K562 (cell line): Measurements from ENCODE around the gene SH3BP5. TPM values are rescaled to one million over a fixed set of nuclear protein-coding genes. Genes with fewer than 3 reads are reported as not detected.

Experiments
- ATF7 ChIP-seq: fragments of 450-650 bp; IDR thresholded peaks from 2 replicates; pipeline ENCODE4 v1.7.1; 2014; ENCODE audit warnings: mild to moderate bottlenecking, moderate library complexity
- BCOR ChIP-seq: fragments of 450-650 bp; IDR thresholded peaks from 2 replicates; pipeline ENCODE4 v1.6.1; 2016
- ETV5 ChIP-seq: sonication (generic); formaldehyde crosslinking; IDR thresholded peaks from 2 replicates; pipeline ENCODE4 v1.4.0; 2020; ENCODE audit warnings: low read depth, mild to moderate bottlenecking, missing genetic modification reagents
- FOXK2 ChIP-seq, 2 experiments: fragments of 450-650 bp; IDR thresholded peaks in 1 of 2; conservative IDR thresholded peaks in 1 of 2; 2 replicates each; pipeline ENCODE4 v1.6.1; 2016; ENCODE audit warnings: low read depth in 2 of 2, mild to moderate bottlenecking in 1 of 2
- FOXM1 ChIP-seq, 2 experiments: fragments of 450-650 bp in 1 of 2; sonication (generic) in 1 of 2; formaldehyde crosslinking in 1 of 2; IDR thresholded peaks; 2 replicates each; pipeline versions ENCODE4 v1.6.1 to v1.9.0; 2017 to 2022; ENCODE audit warnings: low read depth in 2 of 2, mild to moderate bottlenecking in 2 of 2, missing genetic modification reagents in 1 of 2, moderate library complexity in 1 of 2
- HDAC6 ChIP-seq: IDR thresholded peaks from 2 replicates; pipeline ENCODE4 v1.6.1; 2012; ENCODE audit warnings: low read depth, mild to moderate bottlenecking, control low read depth, inconsistent platforms, low read length, moderate library complexity
- MAFF ChIP-seq: IDR thresholded peaks from 2 replicates; pipeline ENCODE4 v1.6.1; 2012; ENCODE audit warnings: low read length, improper control_type of control experiment
- MAZ ChIP-seq, 2 experiments: fragments of 450-650 bp in 1 of 2; sonication (generic) in 1 of 2; formaldehyde crosslinking; IDR thresholded peaks in 1 of 2; conservative IDR thresholded peaks in 1 of 2; 2 replicates each; pipeline versions ENCODE4 v1.4.0 to v1.5.0; 2020; ENCODE audit warnings: mild to moderate bottlenecking in 1 of 2, missing genetic modification reagents in 1 of 2
- MTA1 ChIP-seq: fragments of 450-650 bp; IDR thresholded peaks from 2 replicates; pipeline ENCODE4 v1.6.1; 2017; ENCODE audit warnings: borderline replicate concordance
- NEUROD1 ChIP-seq: fragments of 150-350 bp; IDR thresholded peaks from 2 replicates; pipeline ENCODE4 v1.6.1; 2014; ENCODE audit warnings: borderline replicate concordance, low read length, low read depth; ENCODE audit not compliant: partially characterized antibody
- NR1H2 ChIP-seq: sonication (generic); formaldehyde crosslinking; IDR thresholded peaks from 2 replicates; pipeline ENCODE4 v1.4.0; 2020; ENCODE audit warnings: mild to moderate bottlenecking, missing genetic modification reagents
- NR2C2 ChIP-seq, 2 experiments: fragments of 200-800 bp in 1 of 2; sonication (Bioruptor generic) in 1 of 2; sonication (generic) in 1 of 2; formaldehyde crosslinking in 1 of 2; IDR thresholded peaks; 2 replicates each; pipeline versions ENCODE4 v1.6.1 to v1.8.0; 2016 to 2022; ENCODE audit warnings: mild to moderate bottlenecking in 1 of 2, missing compliant biosample characterization in 1 of 2, missing genetic modification characterization in 1 of 2, missing genetic modification reagents in 1 of 2
- SP2 ChIP-seq: IDR thresholded peaks from 2 replicates; pipeline ENCODE4 v1.6.1; 2011; ENCODE audit warnings: mild to moderate bottlenecking, low read depth, low read length, moderate library complexity; ENCODE audit not compliant: poor library complexity, severe bottlenecking; ENCODE audit errors: extremely low read depth
- STAT5A ChIP-seq: IDR thresholded peaks from 2 replicates; pipeline ENCODE4 v1.6.1; 2012; ENCODE audit warnings: low read length, inconsistent platforms, borderline replicate concordance
- TAF9B ChIP-seq: fragments of 450-650 bp; IDR thresholded peaks from 2 replicates; pipeline ENCODE4 v1.6.1; 2018; ENCODE audit warnings: mild to moderate bottlenecking; ENCODE audit not compliant: partially characterized antibody
- ZNF174 ChIP-seq: fragments of 250-450 bp; sonication (Bioruptor Pico); IDR thresholded peaks from 2 replicates; pipeline ENCODE4 v1.4.0; 2020; ENCODE audit warnings: mild to moderate bottlenecking
- ZNF212 ChIP-seq: fragments of 450-650 bp; formaldehyde crosslinking; IDR thresholded peaks from 2 replicates; pipeline ENCODE4 v1.4.0; 2020; ENCODE audit warnings: mild to moderate bottlenecking
- ZNF224 ChIP-seq: sonication (generic); formaldehyde crosslinking; IDR thresholded peaks from 2 replicates; pipeline ENCODE4 v1.8.0; 2022; ENCODE audit warnings: mild to moderate bottlenecking, missing genetic modification reagents
- ZNF239 ChIP-seq: fragments of 250-450 bp; sonication (Bioruptor Pico); IDR thresholded peaks from 2 replicates; pipeline ENCODE4 v1.4.0; 2020; ENCODE audit warnings: mild to moderate bottlenecking
- ZNF436 ChIP-seq: fragments of 250-450, 450-650 bp; sonication (Bioruptor Pico); formaldehyde crosslinking; IDR thresholded peaks from 2 replicates; pipeline ENCODE4 v1.7.0; 2020; ENCODE audit warnings: mild to moderate bottlenecking
- ZNF583 ChIP-seq: fragments of 250-450 bp; sonication (Bioruptor Pico); IDR thresholded peaks from 2 replicates; pipeline ENCODE4 v1.4.0; 2020
- ZNF589 ChIP-seq: fragments of 200-800 bp; sonication (Bioruptor generic); IDR thresholded peaks from 2 replicates; pipeline ENCODE4 v1.6.1; 2016; ENCODE audit warnings: low read depth, missing genetic modification characterization, missing compliant biosample characterization
- polyA plus RNA-seq, 8 experiments: library from polyadenylated mRNA; depleted of rRNA in 4 of 8; stranded (reverse) in 5 of 8; unstranded in 3 of 8; fragments of >200 nt; fragmentation: Nextera tagmentation in 2 of 8; fragmentation: Illumina TruSeq in 1 of 8; extraction: Ambion mirVana in 2 of 8; extraction: Trizol in 1 of 8; gene quantifications; 2 replicates each; pipeline versions ENCODE4 v1.2.1 to v1.2.3, GENCODE V29; 2011 to 2014; ENCODE audit warnings: inconsistent platforms in 1 of 8, missing spikeins in 1 of 8
- total RNA-seq, 7 experiments: library from RNA; depleted of rRNA in 6 of 7; stranded (reverse); fragments of >200 nt in 6 of 7; fragmentation: Illumina TruSeq in 2 of 7; extraction: Trizol in 2 of 7; gene quantifications; 2 replicates each; pipeline versions ENCODE4 v1.2.1 to v1.2.3, GENCODE V29; 2011 to 2021; ENCODE audit warnings: low replicate concordance in 1 of 7
- TF ChIP-seq, protein P1 (sequence below): fragments of 250-450 bp; sonication (Bioruptor Pico); IDR thresholded peaks from 2 replicates; pipeline ENCODE4 v1.4.0; 2020; ENCODE audit warnings: mild to moderate bottlenecking, moderate library complexity, borderline replicate concordance
- TF ChIP-seq, protein P2 (sequence below): fragments of 250-450 bp; sonication (Bioruptor Pico); IDR thresholded peaks from 2 replicates; pipeline ENCODE4 v1.8.0; 2022; ENCODE audit warnings: inconsistent platforms, mild to moderate bottlenecking, moderate library complexity, borderline replicate concordance

Gene SH3BP5
- total and polyA plus RNA-seq, 9 of the 15 experiments (the other 6 are each of a cell fraction or from before 2014, with no cell fraction given) = 2.9 to 29.0 (median 14.9) TPM

DNA sequence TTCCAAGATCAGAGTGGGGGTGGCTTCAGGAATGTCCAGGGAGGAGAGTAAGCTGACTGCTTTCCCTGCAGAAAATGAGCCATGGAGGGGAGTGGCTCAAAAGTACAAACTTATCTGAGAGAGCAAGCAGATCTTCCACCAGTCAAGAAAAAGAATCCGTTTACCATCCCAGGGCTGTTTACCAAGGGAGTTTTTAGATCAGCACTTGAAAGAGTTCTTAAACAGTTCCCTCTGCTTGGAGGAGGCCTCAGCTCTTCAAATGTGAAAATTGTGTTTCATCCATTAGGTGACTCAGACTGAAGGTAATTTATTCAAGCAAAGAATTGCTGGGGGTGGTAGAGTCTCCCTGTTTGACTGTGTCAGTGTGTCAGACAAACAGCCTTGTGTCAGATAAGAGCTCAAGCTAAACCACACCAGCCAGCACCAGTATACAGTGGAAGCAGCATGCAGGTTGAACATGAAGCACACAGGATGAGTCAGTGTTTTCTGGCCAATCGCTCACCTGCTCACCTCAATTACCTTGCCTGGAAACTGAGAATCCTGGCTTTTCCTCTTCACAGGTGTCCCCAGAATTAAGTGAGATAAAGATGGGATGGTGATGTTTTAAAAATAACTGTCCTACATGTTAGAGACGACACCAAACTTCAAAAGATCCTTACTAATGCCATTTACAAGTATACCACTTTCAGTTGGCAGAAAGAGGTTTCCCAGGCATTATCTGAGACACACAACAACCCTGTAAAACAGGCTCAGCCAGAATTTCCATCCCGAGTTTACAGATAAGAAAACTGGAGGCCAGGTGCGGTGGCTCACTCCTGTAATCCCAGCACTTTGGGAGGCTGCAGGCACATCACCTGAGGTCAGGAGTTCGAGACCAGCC is 21.7 kb downstream of the SH3BP5 start (continued):
- no peak for TF ChIP-seq NR2C2 (CRISPR knock-in tag; IDR thresholded peaks at IDR 0.05)
- TF ChIP-seq NR2C2 (tag; IDR thresholded peaks at IDR 0.05) = peak; percentile 36; the same call in 1 of the 2 replicates
- no peak; the same call in 1 of the 2 replicates for TF ChIP-seq ZNF589
- TF ChIP-seq, protein P1, sequence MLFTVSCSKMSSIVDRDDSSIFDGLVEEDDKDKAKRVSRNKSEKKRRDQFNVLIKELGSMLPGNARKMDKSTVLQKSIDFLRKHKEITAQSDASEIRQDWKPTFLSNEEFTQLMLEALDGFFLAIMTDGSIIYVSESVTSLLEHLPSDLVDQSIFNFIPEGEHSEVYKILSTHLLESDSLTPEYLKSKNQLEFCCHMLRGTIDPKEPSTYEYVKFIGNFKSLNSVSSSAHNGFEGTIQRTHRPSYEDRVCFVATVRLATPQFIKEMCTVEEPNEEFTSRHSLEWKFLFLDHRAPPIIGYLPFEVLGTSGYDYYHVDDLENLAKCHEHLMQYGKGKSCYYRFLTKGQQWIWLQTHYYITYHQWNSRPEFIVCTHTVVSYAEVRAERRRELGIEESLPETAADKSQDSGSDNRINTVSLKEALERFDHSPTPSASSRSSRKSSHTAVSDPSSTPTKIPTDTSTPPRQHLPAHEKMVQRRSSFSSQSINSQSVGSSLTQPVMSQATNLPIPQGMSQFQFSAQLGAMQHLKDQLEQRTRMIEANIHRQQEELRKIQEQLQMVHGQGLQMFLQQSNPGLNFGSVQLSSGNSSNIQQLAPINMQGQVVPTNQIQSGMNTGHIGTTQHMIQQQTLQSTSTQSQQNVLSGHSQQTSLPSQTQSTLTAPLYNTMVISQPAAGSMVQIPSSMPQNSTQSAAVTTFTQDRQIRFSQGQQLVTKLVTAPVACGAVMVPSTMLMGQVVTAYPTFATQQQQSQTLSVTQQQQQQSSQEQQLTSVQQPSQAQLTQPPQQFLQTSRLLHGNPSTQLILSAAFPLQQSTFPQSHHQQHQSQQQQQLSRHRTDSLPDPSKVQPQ = no peak
- TF ChIP-seq ZNF436 (CRISPR knock-in tag) = 0 out of 2 replicates have a peak, but pooled peaks have one; percentile 24
- TF ChIP-seq ZNF583 (CRISPR knock-in tag) = 0 out of 2 replicates have a peak, but pooled peaks have one; percentile 6
- TF ChIP-seq MAZ (CRISPR knock-in tag; conservative IDR thresholded peaks at IDR 0.05 in 1 of 2, IDR thresholded peaks at IDR 0.05 in 1 of 2) = peak in 1 of 2 experiments; percentile 34; a peak in 1 of 4 replicates
- TF ChIP-seq ETV5 (CRISPR knock-in tag) = no peak
- TF ChIP-seq STAT5A = peak; percentile 43; the same call in 1 of the 2 replicates
- peak; percentile 83 for TF ChIP-seq MTA1
- TF ChIP-seq ZNF224 (CRISPR knock-in tag) = no peak
- TF ChIP-seq TAF9B = no peak
- TF ChIP-seq BCOR = peak; percentile 8; the same call in 1 of the 2 replicates
- TF ChIP-seq SP2 = no peak
- TF ChIP-seq, protein P2, sequence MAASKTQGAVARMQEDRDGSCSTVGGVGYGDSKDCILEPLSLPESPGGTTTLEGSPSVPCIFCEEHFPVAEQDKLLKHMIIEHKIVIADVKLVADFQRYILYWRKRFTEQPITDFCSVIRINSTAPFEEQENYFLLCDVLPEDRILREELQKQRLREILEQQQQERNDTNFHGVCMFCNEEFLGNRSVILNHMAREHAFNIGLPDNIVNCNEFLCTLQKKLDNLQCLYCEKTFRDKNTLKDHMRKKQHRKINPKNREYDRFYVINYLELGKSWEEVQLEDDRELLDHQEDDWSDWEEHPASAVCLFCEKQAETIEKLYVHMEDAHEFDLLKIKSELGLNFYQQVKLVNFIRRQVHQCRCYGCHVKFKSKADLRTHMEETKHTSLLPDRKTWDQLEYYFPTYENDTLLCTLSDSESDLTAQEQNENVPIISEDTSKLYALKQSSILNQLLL = no peak
- peak in 1 of 2 experiments; percentile 73 for TF ChIP-seq FOXK2 (conservative IDR thresholded peaks at IDR 0.05 in 1 of 2, IDR thresholded peaks at IDR 0.05 in 1 of 2; ENCODE audit: low read depth in 2 of 2)
- peak; percentile 78 for TF ChIP-seq ATF7
- no peak for TF ChIP-seq ZNF212 (CRISPR knock-in tag)
- peak; percentile 74 for TF ChIP-seq MAFF
- no peak for TF ChIP-seq ZNF174 (CRISPR knock-in tag)
- no peak for TF ChIP-seq NR1H2 (CRISPR knock-in tag)
- TF ChIP-seq ZNF239 (CRISPR knock-in tag) = no peak
- 0 out of 2 replicates have a peak, but pooled peaks have one; percentile 0 for TF ChIP-seq FOXM1 (IDR thresholded peaks at IDR 0.05; ENCODE audit: low read depth)
- TF ChIP-seq FOXM1 (CRISPR knock-in tag; IDR thresholded peaks at IDR 0.05; ENCODE audit: low read depth) = no peak
- peak; percentile 56 for TF ChIP-seq NEUROD1
- no peak for TF ChIP-seq HDAC6
